K562 (cell line): ENCODE measurements around the gene LPCAT3. TPM values are rescaled to one million over a fixed set of nuclear protein-coding genes. Genes with fewer than 3 reads are reported as not detected.

Source experiments
- ELF1 ChIP-seq: fragments of 200-800 bp; sonication (Bioruptor generic); IDR thresholded peaks from 2 replicates; pipeline ENCODE4 v1.6.1; 2016; ENCODE audit warnings: missing genetic modification characterization, missing compliant biosample characterization
- EZH2 ChIP-seq: IDR thresholded peaks from 2 replicates; pipeline ENCODE4 v1.6.1; 2012; ENCODE audit warnings: low read depth, mild to moderate bottlenecking, inconsistent platforms, low read length, borderline replicate concordance
- HDGF ChIP-seq: fragments of 450-650 bp; IDR thresholded peaks from 2 replicates; pipeline ENCODE4 v1.6.1; 2016
- MED1 ChIP-seq: sonication (generic); formaldehyde crosslinking; IDR thresholded peaks from 2 replicates; pipeline ENCODE4 v1.8.1; 2023; ENCODE audit warnings: missing genetic modification reagents, borderline replicate concordance
- MTF1 ChIP-seq: fragments of 250-450 bp; sonication (Bioruptor Pico); IDR thresholded peaks from 2 replicates; pipeline ENCODE4 v1.9.0; 2021; ENCODE audit warnings: moderate library complexity, mild to moderate bottlenecking, inconsistent platforms, borderline replicate concordance
- NCOR1 ChIP-seq: fragments of 450-650 bp; IDR thresholded peaks from 2 replicates; pipeline ENCODE4 v1.6.1; 2016; ENCODE audit warnings: mild to moderate bottlenecking, moderate library complexity
- NELFE ChIP-seq: IDR thresholded peaks from 2 replicates; pipeline ENCODE4 v1.6.1; 2011; ENCODE audit warnings: mild to moderate bottlenecking; ENCODE audit not compliant: insufficient read depth, insufficient read length
- NFYB ChIP-seq: IDR thresholded peaks from 2 replicates; pipeline ENCODE4 v1.6.1; 2011; ENCODE audit warnings: mild to moderate bottlenecking, moderate library complexity; ENCODE audit not compliant: insufficient read length; ENCODE audit errors: extremely low read depth
- PKNOX1 ChIP-seq: fragments of 450-650 bp; IDR thresholded peaks from 2 replicates; pipeline ENCODE4 v1.6.1; 2016
- POLR2A ChIP-seq: fragments of 450-650 bp; conservative IDR thresholded peaks from 2 replicates; pipeline ENCODE4 v1.6.1; 2016
- PURB ChIP-seq: sonication (generic); formaldehyde crosslinking; IDR thresholded peaks from 2 replicates; pipeline ENCODE4 v1.9.0; 2021; ENCODE audit warnings: low read depth, mild to moderate bottlenecking, missing genetic modification reagents
- RERE ChIP-seq: sonication (generic); formaldehyde crosslinking; IDR thresholded peaks from 2 replicates; pipeline ENCODE4 v1.8.0; 2023; ENCODE audit warnings: missing genetic modification reagents, mild to moderate bottlenecking, borderline replicate concordance
- RUNX1 ChIP-seq: sonication (generic); IDR thresholded peaks from 2 replicates; pipeline ENCODE4 v1.6.1; 2016; ENCODE audit warnings: antibody characterized with exemption, low read depth
- SFPQ ChIP-seq: fragments of 200-400 bp; formaldehyde crosslinking; IDR thresholded peaks from 2 replicates; pipeline ENCODE4 v1.6.1; 2017; ENCODE audit warnings: mild to moderate bottlenecking, low read depth, low read length, moderate library complexity
- SMARCE1 ChIP-seq: fragments of 450-650 bp; IDR thresholded peaks from 2 replicates; pipeline ENCODE4 v1.7.1; 2016; ENCODE audit warnings: mild to moderate bottlenecking
- SP2 ChIP-seq: IDR thresholded peaks from 2 replicates; pipeline ENCODE4 v1.6.1; 2011; ENCODE audit warnings: mild to moderate bottlenecking, low read depth, low read length, moderate library complexity; ENCODE audit not compliant: poor library complexity, severe bottlenecking; ENCODE audit errors: extremely low read depth
- SUPT5H ChIP-seq: fragments of 450-650 bp; IDR thresholded peaks from 2 replicates; pipeline ENCODE4 v1.6.1; 2016
- TAL1 ChIP-seq: fragments of 450-650 bp; IDR thresholded peaks from 2 replicates; pipeline ENCODE4 v1.6.1; 2016; ENCODE audit warnings: mild to moderate bottlenecking
- ZNF655 ChIP-seq: fragments of 250-450 bp; sonication (Bioruptor Pico); IDR thresholded peaks from 2 replicates; pipeline ENCODE4 v1.5.0; 2021
- polyA plus RNA-seq, 8 experiments: library from polyadenylated mRNA; depleted of rRNA in 4 of 8; stranded (reverse) in 5 of 8; unstranded in 3 of 8; fragments of >200 nt; fragmentation: Nextera tagmentation in 2 of 8; fragmentation: Illumina TruSeq in 1 of 8; extraction: Ambion mirVana in 2 of 8; extraction: Trizol in 1 of 8; gene quantifications; 2 replicates each; pipeline versions ENCODE4 v1.2.1 to v1.2.3, GENCODE V29; 2011 to 2014; ENCODE audit warnings: inconsistent platforms in 1 of 8, missing spikeins in 1 of 8
- total RNA-seq, 7 experiments: library from RNA; depleted of rRNA in 6 of 7; stranded (reverse); fragments of >200 nt in 6 of 7; fragmentation: Illumina TruSeq in 2 of 7; extraction: Trizol in 2 of 7; gene quantifications; 2 replicates each; pipeline versions ENCODE4 v1.2.1 to v1.2.3, GENCODE V29; 2011 to 2021; ENCODE audit warnings: low replicate concordance in 1 of 7

Gene LPCAT3
- total and polyA plus RNA-seq, 9 of the 15 experiments (the other 6 are each of a cell fraction or from before 2014, with no cell fraction given), result 4.9 to 52.5 (median 25.3) TPM

GRCh38 chr12:6936636-6937480 is 81.4 kb downstream of the LPCAT3 start (continued):
- TF ChIP-seq ZNF655 (no peak), SFPQ (no peak), SMARCE1 (no peak), MED1 (no peak), RERE (CRISPR knock-in tag) (no peak), ELF1 (no peak), MTF1 (no peak), HDGF (no peak), SP2 (no peak), NELFE (no peak), RUNX1 (no peak), PURB (no peak), TAL1 (no peak), EZH2 (no peak), NFYB (no peak), NCOR1 (no peak), PKNOX1 (no peak), SUPT5H (0 out of 2 replicates have a peak, but pooled peaks have one; percentile 26), POLR2A (peak; percentile 22)
